Upper lobe of left lung (tissue), 6 donors: ENCODE results near the gene PPP1R2B. TPM values are rescaled to one million over a fixed set of nuclear protein-coding genes. Genes with fewer than 3 reads are reported as not detected.

Source experiments
- ATAC-seq, 2 donors: fragments of 200-7000 bp; cut with Tn5 transposase; one replicate each; pipeline ENCODE4 v1.9.1; 2022; ENCODE audit warnings: mild to moderate bottlenecking in 2 of 2, moderate library complexity in 2 of 2; ENCODE audit not compliant: low FRiP score in 2 of 2
- DNase-seq, 2 donors: peaks; one replicate each; pipeline ENCODE4 v3.0.0-alpha.2; 2019 to 2020
- H3K27ac ChIP-seq, 4 donors: fragments of 200-600 bp; sonication (generic); one replicate each; pipeline ENCODE4 v1.5.1; 2016 to 2019
- H3K27me3 ChIP-seq, 4 donors: fragments of 200-600 bp; sonication (generic); one replicate each; pipeline ENCODE4 v1.5.1; 2017 to 2019
- H3K36me3 ChIP-seq, 4 donors: fragments of 200-600 bp; sonication (generic); one replicate each; pipeline ENCODE4 v1.5.1; 2016 to 2019
- H3K4me1 ChIP-seq, 4 donors: fragments of 200-600 bp; sonication (generic); one replicate each; pipeline ENCODE4 v1.5.1; 2018 to 2019
- H3K4me3 ChIP-seq, 4 donors: fragments of 200-600 bp; sonication (generic); one replicate each; pipeline ENCODE4 v1.5.1; 2017 to 2019; ENCODE audit warnings: mild to moderate bottlenecking in 2 of 4, moderate library complexity in 1 of 4
- H3K9me3 ChIP-seq, 4 donors: fragments of 200-600 bp; sonication (generic); one replicate each; pipeline ENCODE4 v1.5.1; 2018 to 2019
- EP300 ChIP-seq, 4 donors: sonication (generic); formaldehyde crosslinking; IDR thresholded peaks; one replicate each; pipeline ENCODE4 v1.5.1; 2017; ENCODE audit warnings: antibody characterized with exemption in 4 of 4, control low read depth in 2 of 4
- POLR2A ChIP-seq, 4 donors: fragments of 450-650 bp; IDR thresholded peaks; one replicate each; pipeline ENCODE4 v1.5.1; 2016 to 2017; ENCODE audit warnings: antibody characterized with exemption in 4 of 4, mild to moderate bottlenecking in 2 of 4
- POLR2AphosphoS5 ChIP-seq, 2 donors: sonication (generic); formaldehyde crosslinking; IDR thresholded peaks; one replicate each; pipeline ENCODE4 v1.5.1; 2017; ENCODE audit warnings: antibody characterized with exemption in 2 of 2
- WGBS, 2 donors: methylation state at CpG; one replicate each; pipeline ENCODE4 v1.1.5; 2017 to 2018; 5-methylcytosine and 5-hydroxymethylcytosine counted together
- small RNA-seq, 4 donors: library from RNA; depleted of rRNA; stranded (forward); fragments of <200 nt; gene quantifications; one replicate each; pipeline ENCODE3, GENCODE V24; 2016
- total RNA-seq, 6 donors: library from RNA; depleted of rRNA in 4 of 6; stranded (reverse); fragments of >200 nt in 4 of 6; gene quantifications; one replicate each; pipeline versions ENCODE4 v1.1.0 to v1.2.1, GENCODE V29; 2016 to 2021
- TF ChIP-seq, protein P1 (sequence below), 6 experiments: fragments of 450-650 bp in 4 of 6; fragments of 200-600 bp in 2 of 6; sonication (generic) in 2 of 6; IDR thresholded peaks; one replicate each; pipeline ENCODE4 v1.5.1; 2016 to 2019; ENCODE audit warnings: antibody characterized with exemption in 6 of 6
- donor health status: DM: no; HTN: no; CAD: no; lungs with moderate emphysema.
- donor health status: DM: no; HTN: yes; CAD: no; lungs with severe emphysema.

The PPP1R2B gene
- total RNA-seq, 6 donors from 2014 or later = not detected

DNA sequence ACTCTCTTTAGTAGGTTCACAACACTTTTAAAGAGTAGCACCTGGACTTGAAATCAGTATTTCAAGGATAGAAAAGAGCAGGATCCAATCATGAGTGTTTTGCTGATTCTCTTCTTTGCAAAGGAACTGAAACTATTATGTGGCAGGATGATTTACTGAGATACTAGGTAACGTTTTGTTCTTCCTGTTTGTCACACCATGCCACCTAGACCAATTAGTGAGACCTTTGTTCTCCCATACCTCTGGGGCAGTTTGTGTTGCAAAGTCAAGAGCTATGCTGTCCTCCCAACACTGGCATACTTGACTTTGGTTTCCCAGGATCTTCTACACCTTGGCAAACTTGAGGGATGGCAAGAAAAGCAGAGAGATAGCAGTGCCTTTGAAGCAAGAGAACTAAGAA is 43.4 kb downstream of the PPP1R2B start:
- Histone ChIP-seq H3K4me3 (no peak overlapping the region), H3K36me3 (no peaks in the 10 kb centered on the region), H3K4me1 (no peaks in the 10 kb centered on the region), H3K9me3 (no peaks in the 10 kb centered on the region), H3K27ac (no peak overlapping the region), H3K27me3 (no peaks in the 10 kb centered on the region)
- ATAC-seq (no peak), DNase-seq (no peak)
- TF ChIP-seq POLR2A (IDR thresholded peaks at IDR 0.05) = no peak
- TF ChIP-seq, protein P1, sequence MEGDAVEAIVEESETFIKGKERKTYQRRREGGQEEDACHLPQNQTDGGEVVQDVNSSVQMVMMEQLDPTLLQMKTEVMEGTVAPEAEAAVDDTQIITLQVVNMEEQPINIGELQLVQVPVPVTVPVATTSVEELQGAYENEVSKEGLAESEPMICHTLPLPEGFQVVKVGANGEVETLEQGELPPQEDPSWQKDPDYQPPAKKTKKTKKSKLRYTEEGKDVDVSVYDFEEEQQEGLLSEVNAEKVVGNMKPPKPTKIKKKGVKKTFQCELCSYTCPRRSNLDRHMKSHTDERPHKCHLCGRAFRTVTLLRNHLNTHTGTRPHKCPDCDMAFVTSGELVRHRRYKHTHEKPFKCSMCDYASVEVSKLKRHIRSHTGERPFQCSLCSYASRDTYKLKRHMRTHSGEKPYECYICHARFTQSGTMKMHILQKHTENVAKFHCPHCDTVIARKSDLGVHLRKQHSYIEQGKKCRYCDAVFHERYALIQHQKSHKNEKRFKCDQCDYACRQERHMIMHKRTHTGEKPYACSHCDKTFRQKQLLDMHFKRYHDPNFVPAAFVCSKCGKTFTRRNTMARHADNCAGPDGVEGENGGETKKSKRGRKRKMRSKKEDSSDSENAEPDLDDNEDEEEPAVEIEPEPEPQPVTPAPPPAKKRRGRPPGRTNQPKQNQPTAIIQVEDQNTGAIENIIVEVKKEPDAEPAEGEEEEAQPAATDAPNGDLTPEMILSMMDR (IDR thresholded peaks at IDR 0.05) = no peak
- no peak for TF ChIP-seq POLR2AphosphoS5 (IDR thresholded peaks at IDR 0.05)
- TF ChIP-seq EP300 (IDR thresholded peaks at IDR 0.05) = no peak
- 11 to 17% methylated on average over 1 of the region's 1 CpG for WGBS, 2 donors

DNA sequence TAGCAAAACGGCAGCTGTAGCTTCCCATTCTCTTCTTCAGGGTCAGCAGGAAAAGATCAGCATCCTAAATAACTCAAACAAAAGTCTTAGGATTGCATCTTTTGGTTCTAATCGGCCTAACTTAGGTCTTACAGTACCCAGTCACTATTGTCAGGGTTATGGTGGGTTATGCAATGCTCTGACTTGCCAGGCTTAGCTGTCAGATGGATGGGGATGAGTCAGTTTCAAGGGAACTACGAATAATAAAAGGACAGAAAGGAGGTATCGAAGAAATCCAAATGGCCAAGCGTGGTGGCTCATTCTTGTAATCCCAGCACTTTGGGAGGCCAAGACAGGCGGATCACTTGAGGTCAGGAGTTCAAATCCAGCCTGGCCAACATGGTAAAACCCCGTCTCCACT is 46.5 kb downstream of the PPP1R2B start:
- DNase-seq = no peak
- 75 to 84% methylated on average over 7 of the region's 7 CpGs for WGBS, 2 donors
- Histone ChIP-seq H3K9me3 (no peaks in the 10 kb centered on the region), H3K4me1 (no peaks in the 10 kb centered on the region), H3K27ac (no peak overlapping the region), H3K4me3 (no peak overlapping the region), H3K27me3 (no peaks in the 10 kb centered on the region), H3K36me3 (no peaks in the 10 kb centered on the region)
- TF ChIP-seq EP300 (IDR thresholded peaks at IDR 0.05) = no peak
- no peak for TF ChIP-seq POLR2AphosphoS5 (IDR thresholded peaks at IDR 0.05)
- TF ChIP-seq POLR2A (IDR thresholded peaks at IDR 0.05) = no peak
- TF ChIP-seq, protein P1 (IDR thresholded peaks at IDR 0.05) = no peak
- ATAC-seq = no peak

Small RNAs within 50 kb of the gene (small RNA-seq; reads per million reads assigned to genes)
- gene RNU6-556P = 0 reads per million in 4 donors

Other genes starting within 250 kb of the PPP1R2B start
- gene TIMD4, start 112.9 kb downstream of the PPP1R2B start, total RNA-seq = under 1 TPM in 2 of 6 donors, not detected in 4; 0.31 to 0.54 TPM
- 1 to 10 TPM in 1 of 6 donors, under 1 TPM in 3, not detected in 2; 0.34 to 4.2 (median 0.62) TPM for gene HAVCR1, start 208.8 kb downstream of the PPP1R2B start, total RNA-seq